Measurements from ENCODE around the gene CLCN5.

CLCN5 gene

GRCh38 chrX:50093625-50094024 lies 171.2 kb downstream of the CLCN5 start:
- DNase-seq = no peak

GRCh38 chrX:50097071-50097470 lies 174.7 kb downstream of the CLCN5 start:
- DNase-seq = no peak

- DNase-seq = no peak
Measured at GRCh38 chrX:50098241-50098640, 175.8 kb downstream of the CLCN5 start.

- DNase-seq = no peak
Measured at GRCh38 chrX:50098749-50099148, 176.4 kb downstream of the CLCN5 start.

- DNase-seq = peak; percentile 36
Measured at GRCh38 chrX:50099331-50099730, 176.9 kb downstream of the CLCN5 start.

GRCh38 chrX:50100188-50100587 lies 177.8 kb downstream of the CLCN5 start:
- peak; percentile 4 for DNase-seq

GRCh38 chrX:50103176-50103575 lies 180.8 kb downstream of the CLCN5 start:
- DNase-seq = no peak

GRCh38 chrX:50103866-50104566 lies 181.6 kb downstream of the CLCN5 start:
- peak; percentile 3 for DNase-seq

- no peak for DNase-seq
Measured at GRCh38 chrX:50106051-50106675, 183.8 kb downstream of the CLCN5 start.

GRCh38 chrX:50107470-50107869 lies 185.1 kb downstream of the CLCN5 start:
- peak; percentile 30 for DNase-seq

- DNase-seq = no peak
Measured at GRCh38 chrX:50108264-50108663, 185.9 kb downstream of the CLCN5 start.

- DNase-seq = no peak
Measured at GRCh38 chrX:50111742-50112141, 189.3 kb downstream of the CLCN5 start.

- no peak for DNase-seq
Measured at GRCh38 chrX:50114113-50114512, 191.7 kb downstream of the CLCN5 start.

- DNase-seq = no peak
Measured at GRCh38 chrX:50115973-50116372, 193.6 kb downstream of the CLCN5 start.

- no peak for DNase-seq
Measured at GRCh38 chrX:50117476-50117875, 195.1 kb downstream of the CLCN5 start.

GRCh38 chrX:50125480-50125879 lies 203.1 kb downstream of the CLCN5 start:
- no peak for DNase-seq

GRCh38 chrX:50147972-50148371 lies 225.6 kb downstream of the CLCN5 start:
- DNase-seq = no peak
